ENCODE results near the gene SLC28A3. TPM values are rescaled to one million over a fixed set of nuclear protein-coding genes. Genes with fewer than 3 reads are reported as not detected.
"Not testable (repeated sequence)": the region's sequence is repeated elsewhere in the genome, so short reads cannot be mapped to it uniquely, and the experiment has no call there.

Gene SLC28A3
- not detected for total RNA-seq
- polyA plus RNA-seq: not detected

- no peaks in the 10 kb centered on the region for H3K4me1 ChIP-seq (ENCODE audit: insufficient read depth, low read length)
- POLR2A ChIA-PET (ENCODE audit: partially characterized antibody): no interaction called here
- no peaks in the 10 kb centered on the region for H3K36me3 ChIP-seq (ENCODE audit: insufficient read depth, low read length)
- Mint-ChIP-seq H3K27ac (no peak within 1 kb of the TSS), H3K36me3 (no peaks in the 10 kb centered on the region), H3K27me3 (peaks cover 2 to 5% of the 10 kb centered on the region in 2 donors), H3K4me3 (no peak within 1 kb of the TSS), H3K4me1 (no peaks in the 10 kb centered on the region), H3K9me3 (peaks cover 0 to 1% (median 0%) of the 10 kb centered on the region in 8 donors)
- no peak within 1 kb of the TSS for H3K4me3 ChIP-seq (ENCODE audit: low read length in 2 of 2)
- no peak within 1 kb of the TSS for H3K27ac ChIP-seq (ENCODE audit: low read depth, low read length)
- intact Hi-C loops (cut with micrococcal nuclease): no loop called here
- H3K9me3 ChIP-seq (ENCODE audit: control insufficient read depth in 1 of 2, low read length in 2 of 2): no peaks in the 10 kb centered on the region
- no peak for DNase-seq
- H3K27me3 ChIP-seq (ENCODE audit: insufficient read depth, low read length): no peaks in the 10 kb centered on the region
- CTCF ChIA-PET (ENCODE audit: partially characterized antibody): no interaction called here
These were observed at the start of gene SLC28A3 for GRCh38 chr9:84340535-84340934. TSS of gene SLC28A3 (minus strand) at chr9:84340758. CDS start at chr9:84340633, 125 bp downstream.

DNA sequence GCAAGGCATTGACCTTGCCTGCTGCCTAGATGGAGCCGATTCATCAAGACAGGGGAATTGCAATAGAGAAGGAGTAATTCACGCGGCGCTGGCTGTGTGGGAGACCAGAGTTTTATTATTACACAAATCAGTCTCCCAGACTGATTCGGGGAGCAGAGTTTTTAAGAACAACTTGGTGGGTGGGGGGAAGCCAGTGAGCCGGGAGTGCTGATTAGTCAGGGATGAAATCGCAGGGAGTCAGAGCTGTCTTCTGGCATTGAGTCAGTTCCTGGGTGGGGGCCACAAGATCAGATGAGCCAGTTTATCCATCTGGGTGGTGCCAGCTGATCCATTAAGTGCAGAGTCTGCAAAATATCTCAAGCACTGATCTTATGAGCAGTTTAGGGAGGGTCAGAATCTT, 49.7 kb upstream of the SLC28A3 start:
- not testable (repeated sequence) for H3K4me1 Mint-ChIP-seq, DNase-seq
- intact Hi-C loops (cut with micrococcal nuclease): loop anchor here (10.0 kb wide), 1 partner anchor 1515 kb away; no protein-coding TSS in a partner anchor

GRCh38 chr9:84387821-84388220, 47.3 kb upstream of the SLC28A3 start:
- H3K27me3 Mint-ChIP-seq: peaks cover 0 to 4% of the 10 kb centered on the region in 2 donors
- Histone ChIP-seq H3K4me3 (ENCODE audit: low read length in 2 of 2) (no peak overlapping the region), H3K27me3 (ENCODE audit: insufficient read depth, low read length) (no peaks in the 10 kb centered on the region), H3K27ac (ENCODE audit: low read depth, low read length) (no peak overlapping the region), H3K4me1 (ENCODE audit: insufficient read depth, low read length) (no peaks in the 10 kb centered on the region), H3K36me3 (ENCODE audit: insufficient read depth, low read length) (no peaks in the 10 kb centered on the region), H3K9me3 (ENCODE audit: control insufficient read depth in 1 of 2, low read length in 2 of 2) (no peaks in the 10 kb centered on the region)
- ChIA-PET POLR2A (ENCODE audit: partially characterized antibody) (no interaction called here), CTCF (ENCODE audit: partially characterized antibody) (interaction anchor here (1.1 to 2.8 kb wide), 2 partner anchors 10 to 13 kb away, joined by 3 to 37 read pairs; no protein-coding TSS in a partner anchor)
- DNase-seq: no peak
- intact Hi-C loops (cut with micrococcal nuclease): no loop called here
- no peaks in the 10 kb centered on the region for H3K4me1 Mint-ChIP-seq
- H3K36me3 Mint-ChIP-seq: no peaks in the 10 kb centered on the region
- no peaks in the 10 kb centered on the region for H3K9me3 Mint-ChIP-seq
- no peak overlapping the region for H3K27ac Mint-ChIP-seq
- no peak overlapping the region for H3K4me3 Mint-ChIP-seq

More for the DNA sequence above, 49.7 kb upstream of the SLC28A3 start:
- POLR2A ChIA-PET (ENCODE audit: partially characterized antibody); H3K36me3 Mint-ChIP-seq; H3K27me3 ChIP-seq (ENCODE audit: insufficient read depth, low read length); H3K9me3 ChIP-seq (ENCODE audit: control insufficient read depth in 1 of 2, low read length in 2 of 2); H3K27me3 Mint-ChIP-seq; H3K4me3 ChIP-seq (ENCODE audit: low read length in 2 of 2); H3K36me3 ChIP-seq (ENCODE audit: insufficient read depth, low read length); H3K27ac Mint-ChIP-seq; CTCF ChIA-PET (ENCODE audit: partially characterized antibody); H3K9me3 Mint-ChIP-seq; H3K4me3 Mint-ChIP-seq; H3K4me1 ChIP-seq (ENCODE audit: insufficient read depth, low read length); H3K27ac ChIP-seq (ENCODE audit: low read depth, low read length): not testable (repeated sequence)

DNA sequence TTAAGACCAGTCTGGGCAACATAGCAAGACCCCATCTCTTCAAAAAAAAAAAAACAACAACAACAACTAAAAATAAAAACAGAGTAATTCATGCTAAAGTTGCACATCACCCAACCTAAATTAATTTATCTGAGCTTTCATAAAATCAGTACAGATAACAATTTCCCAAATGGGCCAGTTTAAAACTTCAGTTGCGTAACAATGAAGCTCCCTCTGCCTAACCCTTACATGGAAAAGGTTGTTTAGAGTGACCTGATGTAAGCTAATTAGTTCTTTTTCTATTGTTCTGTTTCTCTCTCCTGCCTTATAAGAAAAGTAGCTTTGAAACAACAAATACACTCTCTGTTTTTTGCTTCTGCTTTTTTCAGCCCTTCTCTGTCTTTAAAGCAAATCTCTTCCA, 46.2 kb upstream of the SLC28A3 start:
- ChIA-PET CTCF (ENCODE audit: partially characterized antibody) (interaction anchor here (2.8 kb wide), 1 partner anchor 11 kb away, joined by 37 read pairs; no protein-coding TSS in a partner anchor), POLR2A (ENCODE audit: partially characterized antibody) (no interaction called here)
- no peaks in the 10 kb centered on the region for H3K36me3 ChIP-seq (ENCODE audit: insufficient read depth, low read length)
- H3K9me3 Mint-ChIP-seq: no peaks in the 10 kb centered on the region
- H3K27ac Mint-ChIP-seq: no peak overlapping the region
- no peaks in the 10 kb centered on the region for H3K27me3 ChIP-seq (ENCODE audit: insufficient read depth, low read length)
- no peak overlapping the region for H3K4me3 Mint-ChIP-seq
- no peaks in the 10 kb centered on the region for H3K4me1 Mint-ChIP-seq
- DNase-seq: no peak
- H3K4me3 ChIP-seq (ENCODE audit: low read length in 2 of 2): no peak overlapping the region
- no peak overlapping the region for H3K27ac ChIP-seq (ENCODE audit: low read depth, low read length)
- no peaks in the 10 kb centered on the region for H3K4me1 ChIP-seq (ENCODE audit: insufficient read depth, low read length)
- peaks cover 0 to 2% of the 10 kb centered on the region in 2 donors for H3K27me3 Mint-ChIP-seq
- no peaks in the 10 kb centered on the region for H3K9me3 ChIP-seq (ENCODE audit: control insufficient read depth in 1 of 2, low read length in 2 of 2)
- intact Hi-C loops (cut with micrococcal nuclease): no loop called here
- no peaks in the 10 kb centered on the region for H3K36me3 Mint-ChIP-seq

GRCh38 chr9:84385386-84386040, 45.0 kb upstream of the SLC28A3 start:
- H3K4me3 Mint-ChIP-seq: no peak overlapping the region
- CTCF ChIA-PET (ENCODE audit: partially characterized antibody): no interaction called here
- Histone ChIP-seq H3K36me3 (ENCODE audit: insufficient read depth, low read length) (no peaks in the 10 kb centered on the region), H3K27ac (ENCODE audit: low read depth, low read length) (no peak overlapping the region), H3K27me3 (ENCODE audit: insufficient read depth, low read length) (no peaks in the 10 kb centered on the region), H3K4me3 (ENCODE audit: low read length in 2 of 2) (no peak overlapping the region), H3K4me1 (ENCODE audit: insufficient read depth, low read length) (no peaks in the 10 kb centered on the region), H3K9me3 (ENCODE audit: control insufficient read depth in 1 of 2, low read length in 2 of 2) (no peaks in the 10 kb centered on the region)
- no peak overlapping the region for H3K27ac Mint-ChIP-seq
- no peaks in the 10 kb centered on the region for H3K9me3 Mint-ChIP-seq
- H3K4me1 Mint-ChIP-seq: no peaks in the 10 kb centered on the region
- no peak for DNase-seq
- no peaks in the 10 kb centered on the region for H3K36me3 Mint-ChIP-seq
- H3K27me3 Mint-ChIP-seq: peaks cover 5% of the 10 kb centered on the region in 2 donors
- intact Hi-C loops (cut with micrococcal nuclease): no loop called here
- POLR2A ChIA-PET (ENCODE audit: partially characterized antibody): no interaction called here

- no peak overlapping the region for H3K27ac ChIP-seq (ENCODE audit: low read depth, low read length)
- ChIA-PET POLR2A (ENCODE audit: partially characterized antibody) (no interaction called here), CTCF (ENCODE audit: partially characterized antibody) (interaction anchor here (1.4 kb wide), 1 partner anchor 12 kb away, joined by 5 read pairs; no protein-coding TSS in a partner anchor)
- Mint-ChIP-seq H3K9me3 (no peaks in the 10 kb centered on the region), H3K4me3 (no peak overlapping the region), H3K27ac (no peak overlapping the region), H3K27me3 (peaks cover 3 to 5% of the 10 kb centered on the region in 2 donors), H3K36me3 (no peaks in the 10 kb centered on the region), H3K4me1 (no peaks in the 10 kb centered on the region)
- no peak for DNase-seq
- no peak overlapping the region for H3K4me3 ChIP-seq (ENCODE audit: low read length in 2 of 2)
- H3K36me3 ChIP-seq (ENCODE audit: insufficient read depth, low read length): no peaks in the 10 kb centered on the region
- no peaks in the 10 kb centered on the region for H3K4me1 ChIP-seq (ENCODE audit: insufficient read depth, low read length)
- intact Hi-C loops (cut with micrococcal nuclease): no loop called here
- H3K9me3 ChIP-seq (ENCODE audit: control insufficient read depth in 1 of 2, low read length in 2 of 2): no peaks in the 10 kb centered on the region
- H3K27me3 ChIP-seq (ENCODE audit: insufficient read depth, low read length): no peaks in the 10 kb centered on the region
These were observed 44.1 kb upstream of the SLC28A3 start for GRCh38 chr9:84384617-84385016.

- Histone ChIP-seq H3K27ac (ENCODE audit: low read depth, low read length) (no peak overlapping the region), H3K9me3 (ENCODE audit: control insufficient read depth in 1 of 2, low read length in 2 of 2) (no peaks in the 10 kb centered on the region), H3K36me3 (ENCODE audit: insufficient read depth, low read length) (no peaks in the 10 kb centered on the region), H3K4me3 (ENCODE audit: low read length in 2 of 2) (no peak overlapping the region), H3K27me3 (ENCODE audit: insufficient read depth, low read length) (no peaks in the 10 kb centered on the region), H3K4me1 (ENCODE audit: insufficient read depth, low read length) (no peaks in the 10 kb centered on the region)
- ChIA-PET CTCF (ENCODE audit: partially characterized antibody) (interaction anchor here (1.3 kb wide), 1 partner anchor 17 kb away, joined by 3 read pairs; no protein-coding TSS in a partner anchor), POLR2A (ENCODE audit: partially characterized antibody) (no interaction called here)
- intact Hi-C loops (cut with micrococcal nuclease): no loop called here
- DNase-seq: no peak
- Mint-ChIP-seq H3K9me3 (no peaks in the 10 kb centered on the region), H3K27me3 (peaks cover 3 to 5% of the 10 kb centered on the region in 2 donors), H3K36me3 (no peaks in the 10 kb centered on the region), H3K4me3 (no peak overlapping the region), H3K27ac (no peak overlapping the region), H3K4me1 (no peaks in the 10 kb centered on the region)
These were observed 42.6 kb upstream of the SLC28A3 start for GRCh38 chr9:84383178-84383577.
